GM23338 (cell line): ENCODE measurements around the gene HJURP. TPM values are rescaled to one million over a fixed set of nuclear protein-coding genes. Genes with fewer than 3 reads are reported as not detected.

ENCODE experiments used
- ATAC-seq: fragments of 200-7000 bp; cut with Tn5 transposase; 3 replicates; pipeline ENCODE4 v1.9.1; 2020
- DNase-seq: peaks from one replicate; pipeline ENCODE4 v3.0.0-alpha.2; 2015; ENCODE audit warnings: low spot score
- H2AFZ ChIP-seq: fragments of 200-600 bp; sonication (generic); 2 replicates; pipeline ENCODE4 v1.8.0; 2016; ENCODE audit warnings: antibody characterized with exemption, mild to moderate bottlenecking, moderate library complexity
- H3F3A ChIP-seq: fragments of 200-600 bp; sonication (generic); replicated peaks from 2 replicates; pipeline ENCODE4 v1.8.0; 2017; ENCODE audit warnings: antibody characterized with exemption, mixed run types, low read depth
- H3K27ac ChIP-seq: fragments of 200-600 bp; sonication (generic); 2 replicates; pipeline ENCODE4 v1.6.1; 2016; ENCODE audit warnings: low read depth
- H3K27me3 ChIP-seq: fragments of 200-600 bp; sonication (generic); 2 replicates; pipeline ENCODE4 v1.8.0; 2016; ENCODE audit warnings: mild to moderate bottlenecking, mixed run types, moderate library complexity; ENCODE audit not compliant: insufficient read depth
- H3K36me3 ChIP-seq: fragments of 200-600 bp; sonication (generic); 2 replicates; pipeline ENCODE4 v1.8.0; 2016; ENCODE audit warnings: mild to moderate bottlenecking; ENCODE audit not compliant: insufficient read depth
- H3K4me1 ChIP-seq: fragments of 200-600 bp; sonication (generic); 2 replicates; pipeline ENCODE4 v1.8.0; 2016; ENCODE audit warnings: mild to moderate bottlenecking, moderate library complexity; ENCODE audit not compliant: insufficient read depth
- H3K4me2 ChIP-seq: fragments of 200-600 bp; sonication (generic); 2 replicates; pipeline ENCODE4 v1.7.1; 2017; ENCODE audit warnings: mixed run types
- H3K4me3 ChIP-seq: fragments of 200-600 bp; sonication (generic); 2 replicates; pipeline ENCODE4 v1.6.1; 2016; ENCODE audit warnings: mixed run types
- H3K79me2 ChIP-seq: fragments of 200-600 bp; sonication (generic); replicated peaks from 2 replicates; pipeline ENCODE4 v1.8.0; 2017; ENCODE audit warnings: mild to moderate bottlenecking; ENCODE audit not compliant: insufficient read depth
- H3K9me2 ChIP-seq: fragments of 200-600 bp; sonication (generic); 2 replicates; pipeline ENCODE4 v1.8.0; 2017; ENCODE audit not compliant: insufficient read depth
- H4K20me1 ChIP-seq: fragments of 200-600 bp; sonication (generic); replicated peaks from 2 replicates; pipeline ENCODE4 v1.8.0; 2017; ENCODE audit warnings: mild to moderate bottlenecking; ENCODE audit not compliant: insufficient read depth
- H3K27ac Mint-ChIP-seq: 2 replicates; pipeline ENCODE4 v1.8.0; 2020; ENCODE audit warnings: inconsistent platforms, mild to moderate bottlenecking, moderate library complexity, mixed read lengths
- H3K27me3 Mint-ChIP-seq: 3 replicates; pipeline ENCODE4 v1.8.0; 2022; ENCODE audit warnings: low read depth, mild to moderate bottlenecking, moderate library complexity, mixed read lengths, inconsistent platforms; ENCODE audit not compliant: insufficient read depth, poor library complexity
- H3K36me3 Mint-ChIP-seq: 3 replicates; pipeline ENCODE4 v1.8.0; 2021; ENCODE audit warnings: low read depth, mild to moderate bottlenecking, inconsistent platforms, moderate library complexity, mixed read lengths
- H3K4me1 Mint-ChIP-seq: 3 replicates; pipeline ENCODE4 v1.8.0; 2020; ENCODE audit warnings: mild to moderate bottlenecking, inconsistent platforms, mixed read lengths
- H3K4me3 Mint-ChIP-seq: 3 replicates; pipeline ENCODE4 v1.8.0; 2021; ENCODE audit warnings: moderate library complexity, mild to moderate bottlenecking, inconsistent platforms, mixed read lengths
- H3K9me3 Mint-ChIP-seq: 3 replicates; pipeline ENCODE4 v1.8.0; 2020; ENCODE audit warnings: moderate library complexity, mild to moderate bottlenecking, inconsistent platforms, mixed read lengths
- CREB1 ChIP-seq: fragments of 250-450 bp; sonication (Bioruptor Pico); IDR thresholded peaks from 2 replicates; pipeline ENCODE4 v1.5.0; 2020; ENCODE audit warnings: low read depth, mild to moderate bottlenecking, moderate library complexity
- ETS1 ChIP-seq: IDR thresholded peaks from 2 replicates; pipeline ENCODE4 v1.6.1; 2016; ENCODE audit warnings: antibody characterized with exemption
- EZH2 ChIP-seq: fragments of 200-600 bp; sonication (generic); IDR thresholded peaks from one replicate; pipeline ENCODE4 v1.8.0; 2017; ENCODE audit warnings: antibody characterized with exemption, mild to moderate bottlenecking, low read depth; ENCODE audit not compliant: unreplicated experiment
- EZH2phosphoT487 ChIP-seq: fragments of 200-600 bp; sonication (generic); IDR thresholded peaks from one replicate; pipeline ENCODE4 v1.8.1; 2018; ENCODE audit warnings: antibody characterized with exemption; ENCODE audit not compliant: unreplicated experiment
- JUNB ChIP-seq: IDR thresholded peaks from one replicate; pipeline ENCODE4 v1.6.1; 2016; ENCODE audit warnings: antibody characterized with exemption; ENCODE audit not compliant: unreplicated experiment
- NANOG ChIP-seq: IDR thresholded peaks from 2 replicates; pipeline ENCODE4 v1.6.1; 2016; ENCODE audit warnings: antibody characterized with exemption, borderline replicate concordance
- ZNF114 ChIP-seq: fragments of 250-450 bp; sonication (Bioruptor Pico); IDR thresholded peaks from 2 replicates; pipeline ENCODE4 v1.5.0; 2020; ENCODE audit warnings: mild to moderate bottlenecking, moderate library complexity
- ZNF331 ChIP-seq: fragments of 250-450 bp; sonication (Bioruptor Pico); IDR thresholded peaks from 2 replicates; pipeline ENCODE4 v1.5.0; 2020; ENCODE audit warnings: low read depth, mild to moderate bottlenecking, moderate library complexity
- polyA plus RNA-seq: library from polyadenylated mRNA; unstranded; fragments of >200 nt; fragmentation: Nextera tagmentation; extraction: Ambion mirVana; gene quantifications from 2 replicates; pipeline ENCODE4 v1.2.1, GENCODE V29; 2016
- total RNA-seq: library from RNA; depleted of rRNA; stranded (reverse); fragments of >200 nt; shearing (Covaris generic); gene quantifications from 2 replicates; pipeline ENCODE4 v1.2.3, GENCODE V29; 2014
- TF ChIP-seq, protein P1 (sequence below), 2 experiments: fragments of 200-600 bp in 1 of 2; sonication (generic) in 1 of 2; conservative IDR thresholded peaks; 2 replicates each; pipeline versions ENCODE4 v1.5.1 to v1.6.1; 2016 to 2017; ENCODE audit warnings: antibody characterized with exemption in 2 of 2, low read depth in 2 of 2, mild to moderate bottlenecking in 2 of 2, moderate library complexity in 1 of 2
- TF ChIP-seq, protein P2 (sequence below): IDR thresholded peaks from one replicate; pipeline ENCODE4 v1.6.1; 2018; ENCODE audit warnings: antibody characterized with exemption; ENCODE audit not compliant: unreplicated experiment

The HJURP gene
- total and polyA plus RNA-seq, 2 experiments from 2014 or later: 42.9 to 49.2 TPM

DNA sequence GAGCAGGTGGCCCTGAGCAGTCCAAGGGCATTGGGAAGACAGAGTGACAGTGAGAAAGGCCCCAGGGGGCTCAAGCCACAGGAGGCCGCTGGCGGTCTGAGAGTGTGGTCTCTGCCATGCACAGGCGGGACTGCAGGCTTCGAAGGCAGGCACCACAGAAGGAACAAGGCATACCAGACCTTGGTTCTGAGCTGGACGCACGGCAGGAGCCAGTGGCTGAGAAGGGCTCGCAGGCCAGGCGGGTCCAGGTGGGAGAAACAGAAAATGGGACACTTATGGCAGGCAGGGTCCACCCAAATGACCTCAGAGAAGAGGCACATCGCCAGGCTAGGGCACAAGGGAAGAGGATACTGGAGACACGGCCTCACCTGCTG is 14.9 kb downstream of the HJURP start:
- H3K4me3 ChIP-seq: no peak overlapping the region
- no peaks in the 10 kb centered on the region for H3K4me1 ChIP-seq
- TF ChIP-seq, protein P1, sequence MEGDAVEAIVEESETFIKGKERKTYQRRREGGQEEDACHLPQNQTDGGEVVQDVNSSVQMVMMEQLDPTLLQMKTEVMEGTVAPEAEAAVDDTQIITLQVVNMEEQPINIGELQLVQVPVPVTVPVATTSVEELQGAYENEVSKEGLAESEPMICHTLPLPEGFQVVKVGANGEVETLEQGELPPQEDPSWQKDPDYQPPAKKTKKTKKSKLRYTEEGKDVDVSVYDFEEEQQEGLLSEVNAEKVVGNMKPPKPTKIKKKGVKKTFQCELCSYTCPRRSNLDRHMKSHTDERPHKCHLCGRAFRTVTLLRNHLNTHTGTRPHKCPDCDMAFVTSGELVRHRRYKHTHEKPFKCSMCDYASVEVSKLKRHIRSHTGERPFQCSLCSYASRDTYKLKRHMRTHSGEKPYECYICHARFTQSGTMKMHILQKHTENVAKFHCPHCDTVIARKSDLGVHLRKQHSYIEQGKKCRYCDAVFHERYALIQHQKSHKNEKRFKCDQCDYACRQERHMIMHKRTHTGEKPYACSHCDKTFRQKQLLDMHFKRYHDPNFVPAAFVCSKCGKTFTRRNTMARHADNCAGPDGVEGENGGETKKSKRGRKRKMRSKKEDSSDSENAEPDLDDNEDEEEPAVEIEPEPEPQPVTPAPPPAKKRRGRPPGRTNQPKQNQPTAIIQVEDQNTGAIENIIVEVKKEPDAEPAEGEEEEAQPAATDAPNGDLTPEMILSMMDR (conservative IDR thresholded peaks at IDR 0.05; ENCODE audit: low read depth in 2 of 2): no peak
- TF ChIP-seq CREB1 (CRISPR knock-in tag): no peak
- TF ChIP-seq NANOG: no peak
- TF ChIP-seq ETS1: no peak
- no peak for TF ChIP-seq ZNF114 (CRISPR knock-in tag)
- no peak for TF ChIP-seq EZH2phosphoT487
- no peak for TF ChIP-seq EZH2
- TF ChIP-seq, protein P2, sequence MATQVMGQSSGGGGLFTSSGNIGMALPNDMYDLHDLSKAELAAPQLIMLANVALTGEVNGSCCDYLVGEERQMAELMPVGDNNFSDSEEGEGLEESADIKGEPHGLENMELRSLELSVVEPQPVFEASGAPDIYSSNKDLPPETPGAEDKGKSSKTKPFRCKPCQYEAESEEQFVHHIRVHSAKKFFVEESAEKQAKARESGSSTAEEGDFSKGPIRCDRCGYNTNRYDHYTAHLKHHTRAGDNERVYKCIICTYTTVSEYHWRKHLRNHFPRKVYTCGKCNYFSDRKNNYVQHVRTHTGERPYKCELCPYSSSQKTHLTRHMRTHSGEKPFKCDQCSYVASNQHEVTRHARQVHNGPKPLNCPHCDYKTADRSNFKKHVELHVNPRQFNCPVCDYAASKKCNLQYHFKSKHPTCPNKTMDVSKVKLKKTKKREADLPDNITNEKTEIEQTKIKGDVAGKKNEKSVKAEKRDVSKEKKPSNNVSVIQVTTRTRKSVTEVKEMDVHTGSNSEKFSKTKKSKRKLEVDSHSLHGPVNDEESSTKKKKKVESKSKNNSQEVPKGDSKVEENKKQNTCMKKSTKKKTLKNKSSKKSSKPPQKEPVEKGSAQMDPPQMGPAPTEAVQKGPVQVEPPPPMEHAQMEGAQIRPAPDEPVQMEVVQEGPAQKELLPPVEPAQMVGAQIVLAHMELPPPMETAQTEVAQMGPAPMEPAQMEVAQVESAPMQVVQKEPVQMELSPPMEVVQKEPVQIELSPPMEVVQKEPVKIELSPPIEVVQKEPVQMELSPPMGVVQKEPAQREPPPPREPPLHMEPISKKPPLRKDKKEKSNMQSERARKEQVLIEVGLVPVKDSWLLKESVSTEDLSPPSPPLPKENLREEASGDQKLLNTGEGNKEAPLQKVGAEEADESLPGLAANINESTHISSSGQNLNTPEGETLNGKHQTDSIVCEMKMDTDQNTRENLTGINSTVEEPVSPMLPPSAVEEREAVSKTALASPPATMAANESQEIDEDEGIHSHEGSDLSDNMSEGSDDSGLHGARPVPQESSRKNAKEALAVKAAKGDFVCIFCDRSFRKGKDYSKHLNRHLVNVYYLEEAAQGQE: no peak
- TF ChIP-seq JUNB: no peak
- no peak for TF ChIP-seq ZNF331 (CRISPR knock-in tag)
- peaks cover 82% of the 10 kb centered on the region for H3K36me3 ChIP-seq
- no peaks in the 10 kb centered on the region for H3K27me3 ChIP-seq
- H3F3A ChIP-seq: 0 out of 2 replicates have a peak, but pooled peaks cover 7% of the 10 kb centered on the region
- H3K4me2 ChIP-seq: no peak overlapping the region
- H3K27ac Mint-ChIP-seq: no peak overlapping the region
- peaks cover 100% of the 10 kb centered on the region for H3K36me3 Mint-ChIP-seq
- ATAC-seq (no peak), DNase-seq (no peak)
- H3K79me2 ChIP-seq: peaks cover 82% of the 10 kb centered on the region
- H2AFZ ChIP-seq: no peak overlapping the region
- H3K27ac ChIP-seq: no peak overlapping the region
- H3K4me1 Mint-ChIP-seq: peaks cover 15% of the 10 kb centered on the region
- no peaks in the 10 kb centered on the region for H3K9me2 ChIP-seq
- H3K27me3 Mint-ChIP-seq: peaks cover 8% of the 10 kb centered on the region
- no peak overlapping the region for H3K4me3 Mint-ChIP-seq
- peaks cover 66% of the 10 kb centered on the region for H4K20me1 ChIP-seq
- no peaks in the 10 kb centered on the region for H3K9me3 Mint-ChIP-seq
